Measurements from ENCODE around the gene STARD10.

Gene STARD10

GRCh38 chr11:72781063-72781312 is 12.9 kb downstream of the STARD10 start:
- Histone ChIP-seq H3K36me3 (ENCODE audit: control insufficient read depth, insufficient read depth, low read length) (no peaks in the 10 kb centered on the region; the same call in none of the 2 replicates), H3K27me3 (replicated peaks; ENCODE audit: control insufficient read depth, insufficient read depth, low read length) (no peaks in the 10 kb centered on the region), H3K4me3 (replicated peaks; ENCODE audit: low read depth, low read length) (peak overlapping the region; percentile 62)
- no peak for DNase-seq (ENCODE audit: extremely low read depth, insufficient read length)
- TF ChIP-seq CTCF (IDR thresholded peaks at IDR 0.05; ENCODE audit: insufficient read depth, low read length, poor library complexity, severe bottlenecking) = no peak

- TF ChIP-seq CTCF (IDR thresholded peaks at IDR 0.05; ENCODE audit: insufficient read depth, low read length, poor library complexity, severe bottlenecking) = no peak
- DNase-seq (ENCODE audit: extremely low read depth, insufficient read length) = no peak
- Histone ChIP-seq H3K27me3 (replicated peaks; ENCODE audit: control insufficient read depth, insufficient read depth, low read length) (no peaks in the 10 kb centered on the region), H3K36me3 (ENCODE audit: control insufficient read depth, insufficient read depth, low read length) (no peaks in the 10 kb centered on the region; the same call in none of the 2 replicates), H3K4me3 (replicated peaks; ENCODE audit: low read depth, low read length) (peak overlapping the region; percentile 62)
These were observed 13.4 kb downstream of the STARD10 start for GRCh38 chr11:72780296-72781062.

- no peak overlapping the region for H3K4me3 ChIP-seq (replicated peaks; ENCODE audit: low read depth, low read length)
- no peaks in the 10 kb centered on the region; the same call in none of the 2 replicates for H3K36me3 ChIP-seq (ENCODE audit: control insufficient read depth, insufficient read depth, low read length)
- no peak for DNase-seq (ENCODE audit: extremely low read depth, insufficient read length)
- no peak for TF ChIP-seq CTCF (IDR thresholded peaks at IDR 0.05; ENCODE audit: insufficient read depth, low read length, poor library complexity, severe bottlenecking)
- H3K27me3 ChIP-seq (replicated peaks; ENCODE audit: control insufficient read depth, insufficient read depth, low read length) = no peaks in the 10 kb centered on the region
These were observed 14.2 kb downstream of the STARD10 start for GRCh38 chr11:72779495-72780128.

- DNase-seq (ENCODE audit: extremely low read depth, insufficient read length) = no peak
- TF ChIP-seq CTCF (IDR thresholded peaks at IDR 0.05; ENCODE audit: insufficient read depth, low read length, poor library complexity, severe bottlenecking) = no peak
These were observed 15.0 kb downstream of the STARD10 start for GRCh38 chr11:72778535-72779494.

GRCh38 chr11:72777755-72778278 is 16.0 kb downstream of the STARD10 start:
- Histone ChIP-seq H3K4me3 (replicated peaks; ENCODE audit: low read depth, low read length) (no peak overlapping the region), H3K27me3 (replicated peaks; ENCODE audit: control insufficient read depth, insufficient read depth, low read length) (no peaks in the 10 kb centered on the region), H3K36me3 (ENCODE audit: control insufficient read depth, insufficient read depth, low read length) (no peaks in the 10 kb centered on the region; the same call in none of the 2 replicates)
- DNase-seq (ENCODE audit: extremely low read depth, insufficient read length) = no peak
- no peak for TF ChIP-seq CTCF (IDR thresholded peaks at IDR 0.05; ENCODE audit: insufficient read depth, low read length, poor library complexity, severe bottlenecking)

More at GRCh38 chr11:72778535-72779494, 15.0 kb downstream of the STARD10 start:
- no peaks in the 10 kb centered on the region; the same call in none of the 2 replicates for H3K36me3 ChIP-seq (ENCODE audit: control insufficient read depth, insufficient read depth, low read length)
- H3K4me3 ChIP-seq (replicated peaks; ENCODE audit: low read depth, low read length) = no peak overlapping the region
- no peaks in the 10 kb centered on the region for H3K27me3 ChIP-seq (replicated peaks; ENCODE audit: control insufficient read depth, insufficient read depth, low read length)

Measured in GM06990 (cell line).